Endothelial cell (in vitro differentiated cells): ENCODE measurements around the gene ZNF69. TPM values are rescaled to one million over a fixed set of nuclear protein-coding genes. Genes with fewer than 3 reads are reported as not detected.
"Not testable (repeated sequence)": the region's sequence is repeated elsewhere in the genome, so short reads cannot be mapped to it uniquely, and the experiment has no call there.

ENCODE experiments used
- DNase-seq: peaks from one replicate; pipeline ENCODE4 v3.0.0; 2021; ENCODE audit warnings: low spot score
- H3K27ac Mint-ChIP-seq: one replicate; pipeline ENCODE4 v1.8.0; 2021; ENCODE audit warnings: mixed read lengths, inconsistent platforms; ENCODE audit not compliant: unreplicated experiment
- H3K27me3 Mint-ChIP-seq: one replicate; pipeline ENCODE4 v1.8.0; 2021; ENCODE audit warnings: mild to moderate bottlenecking, moderate library complexity, mixed read lengths, inconsistent platforms; ENCODE audit not compliant: unreplicated experiment
- H3K36me3 Mint-ChIP-seq: one replicate; pipeline ENCODE4 v1.8.0; 2021; ENCODE audit warnings: mild to moderate bottlenecking, low read depth, mixed read lengths, inconsistent platforms; ENCODE audit not compliant: unreplicated experiment
- H3K4me1 Mint-ChIP-seq: one replicate; pipeline ENCODE4 v1.8.0; 2021; ENCODE audit warnings: mild to moderate bottlenecking, mixed read lengths, inconsistent platforms; ENCODE audit not compliant: unreplicated experiment
- H3K4me3 Mint-ChIP-seq: one replicate; pipeline ENCODE4 v1.8.0; 2021; ENCODE audit warnings: mild to moderate bottlenecking, mixed read lengths, inconsistent platforms; ENCODE audit not compliant: unreplicated experiment
- H3K9me3 Mint-ChIP-seq: one replicate; pipeline ENCODE4 v1.8.0; 2021; ENCODE audit warnings: mixed read lengths, inconsistent platforms; ENCODE audit not compliant: unreplicated experiment
- total RNA-seq: library from RNA; stranded (reverse); fragmentation: NEBNext Ultra II Directional; extraction: Animal tissue kit (Norgen Biotek cat#: 25700); gene quantifications from one replicate; pipeline ENCODE4 v1.2.1, GENCODE V29; 2021; ENCODE audit not compliant: unreplicated experiment
- TF ChIP-seq, protein P1 (sequence below): fragments of 200-600 bp; sonication (generic); IDR thresholded peaks from one replicate; pipeline ENCODE4 v1.5.0; 2021; ENCODE audit warnings: antibody characterized with exemption; ENCODE audit not compliant: unreplicated experiment

ZNF69 gene
- total RNA-seq, 1 donor from 2014 or later, result not detected

DNA sequence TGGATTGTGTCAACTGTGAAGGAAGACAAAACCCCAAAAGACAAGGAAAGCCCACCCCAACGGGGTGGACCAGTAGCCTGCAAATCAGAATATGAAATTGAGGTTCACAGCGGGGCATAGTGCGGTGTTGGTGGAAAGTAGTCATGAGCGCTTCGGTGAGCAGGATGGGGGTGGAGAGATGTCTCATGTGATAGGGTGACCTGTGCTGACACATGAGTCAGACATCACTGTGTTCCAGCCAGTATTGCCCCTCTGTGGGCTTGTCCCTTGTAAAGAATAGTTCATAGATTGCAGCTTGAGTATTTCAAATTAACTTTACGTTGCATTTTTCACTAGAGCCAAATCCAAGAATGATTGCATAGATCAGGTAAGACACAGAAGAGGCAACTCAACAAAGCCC, 7.3 kb downstream of the ZNF69 start:
- no peak for DNase-seq

DNA sequence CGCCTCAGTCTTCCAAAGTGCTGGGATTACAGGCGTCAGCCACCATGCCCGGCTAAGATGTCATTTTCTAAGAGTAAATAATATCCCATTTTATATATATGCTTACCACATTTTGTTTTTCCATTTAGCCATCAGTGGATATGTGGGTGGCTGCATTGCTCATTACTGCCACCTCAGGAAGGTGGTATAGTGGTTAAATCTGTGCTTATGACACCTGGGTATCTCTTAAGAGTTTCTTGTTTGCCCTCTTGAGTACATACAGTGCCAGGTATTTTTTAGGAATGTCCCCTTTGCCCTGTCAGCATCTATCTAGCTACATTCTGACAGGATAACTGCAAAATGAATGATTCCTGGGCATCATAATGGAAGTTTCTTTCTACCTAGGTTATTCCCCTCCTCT, 14.6 kb downstream of the ZNF69 start:
- Mint-ChIP-seq H3K4me1 (no peaks in the 10 kb centered on the region), H3K9me3 (peaks cover 43% of the 10 kb centered on the region), H3K27me3 (no peaks in the 10 kb centered on the region), H3K4me3 (no peak overlapping the region), H3K36me3 (no peaks in the 10 kb centered on the region), H3K27ac (no peak overlapping the region)
- DNase-seq, result no peak
- TF ChIP-seq, protein P1, sequence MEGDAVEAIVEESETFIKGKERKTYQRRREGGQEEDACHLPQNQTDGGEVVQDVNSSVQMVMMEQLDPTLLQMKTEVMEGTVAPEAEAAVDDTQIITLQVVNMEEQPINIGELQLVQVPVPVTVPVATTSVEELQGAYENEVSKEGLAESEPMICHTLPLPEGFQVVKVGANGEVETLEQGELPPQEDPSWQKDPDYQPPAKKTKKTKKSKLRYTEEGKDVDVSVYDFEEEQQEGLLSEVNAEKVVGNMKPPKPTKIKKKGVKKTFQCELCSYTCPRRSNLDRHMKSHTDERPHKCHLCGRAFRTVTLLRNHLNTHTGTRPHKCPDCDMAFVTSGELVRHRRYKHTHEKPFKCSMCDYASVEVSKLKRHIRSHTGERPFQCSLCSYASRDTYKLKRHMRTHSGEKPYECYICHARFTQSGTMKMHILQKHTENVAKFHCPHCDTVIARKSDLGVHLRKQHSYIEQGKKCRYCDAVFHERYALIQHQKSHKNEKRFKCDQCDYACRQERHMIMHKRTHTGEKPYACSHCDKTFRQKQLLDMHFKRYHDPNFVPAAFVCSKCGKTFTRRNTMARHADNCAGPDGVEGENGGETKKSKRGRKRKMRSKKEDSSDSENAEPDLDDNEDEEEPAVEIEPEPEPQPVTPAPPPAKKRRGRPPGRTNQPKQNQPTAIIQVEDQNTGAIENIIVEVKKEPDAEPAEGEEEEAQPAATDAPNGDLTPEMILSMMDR, result no peak

More for the DNA sequence above, 7.3 kb downstream of the ZNF69 start:
- peaks cover 4% of the 10 kb centered on the region for H3K36me3 Mint-ChIP-seq
- TF ChIP-seq, protein P1, result no peak
- no peaks in the 10 kb centered on the region for H3K27me3 Mint-ChIP-seq
- no peak overlapping the region for H3K27ac Mint-ChIP-seq
- H3K9me3 Mint-ChIP-seq, result peaks cover 26% of the 10 kb centered on the region
- H3K4me3 Mint-ChIP-seq, result no peak overlapping the region
- H3K4me1 Mint-ChIP-seq, result no peaks in the 10 kb centered on the region

DNA sequence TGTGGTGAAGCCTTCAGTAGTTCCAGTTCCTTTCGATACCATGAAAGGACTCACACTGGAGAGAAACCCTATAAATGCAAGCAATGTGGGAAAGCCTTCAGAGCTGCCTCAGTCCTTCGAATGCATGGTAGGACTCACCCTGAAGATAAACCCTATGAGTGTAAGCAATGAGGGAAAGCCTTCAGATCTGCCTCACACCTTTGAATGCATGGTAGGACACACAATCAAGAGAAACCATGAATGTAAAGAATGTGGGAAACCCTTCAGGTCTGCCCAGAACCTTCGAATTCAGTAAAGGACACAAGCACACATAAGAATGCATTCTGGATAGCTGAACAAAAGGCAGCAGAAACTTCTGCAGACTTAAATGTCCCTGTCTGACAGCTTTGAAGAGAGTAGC, 18.3 kb downstream of the ZNF69 start:
- TF ChIP-seq, protein P1, result no peak
- no peak overlapping the region for H3K27ac Mint-ChIP-seq
- no peaks in the 10 kb centered on the region for H3K4me1 Mint-ChIP-seq
- no peak for DNase-seq
- H3K9me3 Mint-ChIP-seq, result peaks cover 36% of the 10 kb centered on the region
- no peaks in the 10 kb centered on the region for H3K36me3 Mint-ChIP-seq
- H3K4me3 Mint-ChIP-seq, result no peak overlapping the region
- H3K27me3 Mint-ChIP-seq, result peaks cover 1% of the 10 kb centered on the region

DNA sequence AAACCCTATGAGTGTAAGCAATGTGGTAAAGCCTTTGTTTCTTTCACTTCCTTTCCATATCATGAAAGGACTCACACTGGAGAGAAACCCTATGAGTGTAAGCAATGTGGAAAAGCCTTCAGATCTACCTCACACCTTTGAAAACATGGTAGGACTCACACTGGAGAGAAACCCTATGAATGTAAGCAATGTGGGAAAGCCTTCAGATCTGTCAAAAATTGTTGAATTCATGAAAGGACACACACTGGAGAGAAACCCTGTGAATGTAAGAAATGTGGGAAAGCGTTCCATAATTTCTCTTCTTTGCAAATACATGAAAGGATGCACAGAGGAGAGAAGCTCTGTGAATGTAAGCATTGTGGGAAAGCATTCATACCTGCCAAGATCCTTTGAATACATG, 24.4 kb downstream of the ZNF69 start:
- not testable (repeated sequence) for H3K36me3 Mint-ChIP-seq, H3K4me3 Mint-ChIP-seq, DNase-seq, H3K27ac Mint-ChIP-seq, H3K27me3 Mint-ChIP-seq, H3K4me1 Mint-ChIP-seq
- H3K9me3 Mint-ChIP-seq, result peaks cover 13% of the 10 kb centered on the region

DNA sequence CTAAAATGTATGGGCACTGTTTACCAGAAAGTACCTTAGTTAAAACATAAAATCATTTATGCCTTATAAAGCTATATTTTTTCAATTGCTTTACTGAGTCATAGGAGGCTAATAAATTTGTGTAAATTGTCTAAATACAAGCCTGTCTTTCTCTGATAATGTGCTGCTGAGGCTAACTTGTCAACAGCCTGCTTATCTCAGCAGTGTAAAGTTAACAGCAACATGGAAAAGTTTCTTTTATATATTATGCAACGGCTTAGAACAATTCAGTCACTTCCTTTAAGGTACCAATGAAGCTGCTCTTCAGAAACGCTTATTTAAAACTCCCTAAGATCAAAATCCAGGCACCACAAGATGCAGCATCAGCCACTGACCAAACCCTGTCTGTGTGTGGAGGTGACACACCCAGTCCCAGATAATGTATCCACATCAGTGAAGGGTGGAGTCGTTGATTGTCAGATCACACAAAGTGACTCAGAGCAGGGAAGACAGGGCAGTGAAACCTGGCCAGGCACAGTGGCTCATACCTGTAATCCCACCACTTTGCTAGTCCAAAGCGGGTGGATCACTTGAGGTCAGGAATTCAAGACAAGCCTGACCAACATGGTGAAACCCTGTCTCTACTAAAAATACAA, 27.0 kb downstream of the ZNF69 start:
- H3K4me1 Mint-ChIP-seq, H3K27me3 Mint-ChIP-seq, H3K36me3 Mint-ChIP-seq, H3K27ac Mint-ChIP-seq, DNase-seq: not testable (repeated sequence)
- Mint-ChIP-seq H3K9me3 (peaks cover 15% of the 10 kb centered on the region), H3K4me3 (peak overlapping the region; percentile 21)

DNA sequence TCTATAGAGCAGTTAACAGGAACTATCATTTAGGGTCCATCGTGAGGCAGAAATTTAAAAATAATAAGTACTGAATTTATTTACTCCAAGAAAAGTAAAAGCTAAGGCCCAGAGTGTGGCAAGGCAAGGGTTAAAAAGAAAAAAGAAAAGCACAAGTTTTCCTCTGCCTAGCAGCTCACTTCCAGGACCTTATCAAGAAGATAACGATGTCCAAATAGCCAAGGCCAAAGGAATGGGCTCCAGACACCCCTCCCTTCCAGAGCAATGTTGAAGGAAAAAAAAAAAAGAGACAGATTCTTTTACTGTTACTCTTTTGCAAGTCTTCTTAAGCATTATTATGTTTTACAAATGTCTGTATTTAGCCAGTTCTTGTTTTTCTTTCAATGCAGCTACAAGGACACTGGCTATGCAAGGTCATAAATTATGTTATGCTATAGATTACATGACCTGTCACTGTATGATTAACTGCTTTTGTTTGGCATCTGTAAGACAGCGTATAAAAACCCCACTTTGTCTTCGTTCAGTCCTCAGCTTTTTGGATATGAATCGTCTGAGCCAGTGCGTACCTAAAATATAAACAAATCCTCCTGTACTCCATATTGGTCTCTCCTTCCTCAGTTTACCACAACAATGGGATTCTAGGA, 34.4 kb downstream of the ZNF69 start:
- DNase-seq, result no peak
- no peak overlapping the region for H3K27ac Mint-ChIP-seq
- H3K4me1 Mint-ChIP-seq, result no peaks in the 10 kb centered on the region
- no peak overlapping the region for H3K4me3 Mint-ChIP-seq
- peaks cover 45% of the 10 kb centered on the region for H3K9me3 Mint-ChIP-seq
- TF ChIP-seq, protein P1, result no peak
- H3K36me3 Mint-ChIP-seq, result peaks cover 24% of the 10 kb centered on the region
- peaks cover 9% of the 10 kb centered on the region for H3K27me3 Mint-ChIP-seq
